Measurements from ENCODE around the gene TAS2R60.
"Not testable (repeated sequence)": the region's sequence is repeated elsewhere in the genome, so short reads cannot be mapped to it uniquely, and the experiment has no call there.

The TAS2R60 gene

DNA sequence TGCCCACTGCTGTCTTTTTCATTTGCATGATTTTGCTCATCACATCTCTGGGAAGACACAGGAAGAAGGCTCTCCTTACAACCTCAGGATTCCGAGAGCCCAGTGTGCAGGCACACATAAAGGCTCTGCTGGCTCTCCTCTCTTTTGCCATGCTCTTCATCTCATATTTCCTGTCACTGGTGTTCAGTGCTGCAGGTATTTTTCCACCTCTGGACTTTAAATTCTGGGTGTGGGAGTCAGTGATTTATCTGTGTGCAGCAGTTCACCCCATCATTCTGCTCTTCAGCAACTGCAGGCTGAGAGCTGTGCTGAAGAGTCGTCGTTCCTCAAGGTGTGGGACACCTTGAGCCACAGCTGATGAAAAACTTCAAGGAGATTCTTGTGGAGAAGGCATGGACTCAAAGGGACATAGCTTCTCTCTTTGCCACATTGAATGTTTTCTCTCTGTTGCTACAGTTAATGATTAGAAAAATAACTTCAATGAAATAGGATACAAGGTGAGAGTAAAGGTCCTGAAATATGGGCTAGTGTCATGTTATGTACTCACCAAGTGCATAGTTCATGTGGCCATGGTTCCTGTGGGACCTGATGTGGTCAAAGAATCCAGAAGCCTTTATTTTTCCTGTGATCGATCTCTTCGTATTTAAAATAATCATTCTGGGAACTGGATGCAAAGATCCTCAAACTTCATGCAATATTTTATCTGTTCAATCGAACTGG, 970 bp downstream of the TAS2R60 start:
- DNase-seq: no peak

- DNase-seq: no peak
Measured at GRCh38 chr7:143444785-143445184, 1.5 kb downstream of the TAS2R60 start.

GRCh38 chr7:143447466-143447865, 4.2 kb downstream of the TAS2R60 start:
- DNase-seq: no peak

- DNase-seq: no peak
Measured at GRCh38 chr7:143448429-143448828, 5.2 kb downstream of the TAS2R60 start.

DNA sequence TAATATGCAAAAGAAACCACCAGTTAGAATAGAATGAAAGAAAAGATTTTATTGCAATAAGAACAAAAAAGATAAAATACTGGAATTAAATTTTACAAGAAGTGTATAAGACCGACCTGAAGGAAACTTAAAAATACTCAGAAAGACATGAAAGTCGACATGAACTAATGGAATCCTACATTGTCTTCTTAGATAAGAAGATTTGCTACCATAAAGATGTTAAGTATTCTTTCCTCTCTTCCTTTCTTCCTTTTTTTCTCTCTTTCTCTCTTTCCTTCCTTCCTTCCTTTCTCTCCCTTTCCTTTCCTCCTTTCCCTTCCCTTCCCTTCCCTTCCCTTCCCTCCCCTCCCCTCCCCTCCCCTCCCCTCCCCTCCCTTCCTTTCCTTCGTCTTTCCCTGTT, 6.5 kb downstream of the TAS2R60 start:
- DNase-seq: no peak

- DNase-seq: no peak
Measured at GRCh38 chr7:143451122-143451521, 7.9 kb downstream of the TAS2R60 start.

DNA sequence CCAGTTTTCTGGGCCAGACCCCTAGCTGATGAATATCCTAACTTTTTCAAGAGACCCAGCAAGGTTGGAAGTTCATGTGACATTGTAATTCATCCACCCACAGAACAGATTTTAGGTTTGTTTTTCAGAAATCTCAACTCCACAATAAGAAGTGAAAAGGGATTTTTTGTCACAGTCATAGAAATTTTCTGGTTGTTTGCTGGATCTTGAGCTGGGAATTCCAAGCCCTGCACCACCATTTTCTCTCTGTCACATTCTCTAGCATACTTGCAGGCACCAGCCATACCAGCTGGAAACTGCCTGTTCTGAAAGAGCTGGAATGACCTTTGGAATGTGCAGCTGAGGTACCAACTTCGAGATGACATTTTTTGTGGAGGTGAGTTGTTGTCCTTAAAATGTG, 8.5 kb downstream of the TAS2R60 start:
- DNase-seq: no peak

DNA sequence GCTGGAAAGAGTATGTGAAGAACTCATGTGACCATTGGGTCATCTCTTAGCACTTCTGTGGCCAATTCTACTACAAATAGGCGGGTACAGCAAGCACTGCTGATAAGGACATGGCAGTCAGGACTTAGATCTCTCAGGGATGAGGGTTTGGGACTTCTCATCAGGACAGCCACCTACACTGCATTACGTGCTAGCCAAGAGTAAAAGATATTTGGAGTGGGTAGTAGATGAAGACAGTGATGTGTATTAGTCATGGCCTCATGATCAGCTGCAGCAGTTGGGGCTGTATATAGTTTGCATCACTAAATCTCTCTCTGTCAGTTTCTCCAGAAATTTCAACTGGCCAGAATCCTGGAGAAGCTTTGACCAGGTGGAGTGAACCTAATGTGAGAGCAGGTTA, 9.2 kb downstream of the TAS2R60 start:
- DNase-seq: no peak

DNA sequence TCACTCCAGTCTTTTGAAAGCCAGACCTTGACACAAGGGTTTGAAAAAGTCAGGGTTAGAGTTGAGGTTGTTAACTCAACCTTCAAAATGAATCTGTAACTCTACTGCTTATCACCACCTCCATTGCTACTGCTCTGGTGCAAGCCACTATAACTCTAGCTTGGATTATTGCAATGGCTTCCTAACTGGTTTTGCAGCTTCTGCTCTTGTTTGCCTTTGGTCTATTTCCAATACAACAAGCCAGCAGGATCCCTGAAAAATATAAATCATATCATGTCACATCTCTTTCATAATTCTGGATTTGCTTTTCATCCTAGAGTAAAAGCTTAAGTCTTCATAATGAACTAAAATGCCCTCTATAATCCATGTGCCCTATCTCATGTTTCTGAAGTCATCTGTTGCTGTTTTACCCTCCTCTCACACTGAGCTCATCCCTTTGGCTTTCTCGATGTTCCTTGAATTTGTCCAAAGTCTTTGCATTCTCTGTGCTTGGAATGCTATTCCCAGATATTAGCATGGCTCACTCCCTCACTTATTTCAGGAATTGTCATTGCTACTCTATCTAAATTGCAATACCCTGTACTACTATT, 10.9 kb downstream of the TAS2R60 start:
- DNase-seq: no peak

- no peak for DNase-seq
Measured at GRCh38 chr7:143455491-143455890, 12.2 kb downstream of the TAS2R60 start.

DNA sequence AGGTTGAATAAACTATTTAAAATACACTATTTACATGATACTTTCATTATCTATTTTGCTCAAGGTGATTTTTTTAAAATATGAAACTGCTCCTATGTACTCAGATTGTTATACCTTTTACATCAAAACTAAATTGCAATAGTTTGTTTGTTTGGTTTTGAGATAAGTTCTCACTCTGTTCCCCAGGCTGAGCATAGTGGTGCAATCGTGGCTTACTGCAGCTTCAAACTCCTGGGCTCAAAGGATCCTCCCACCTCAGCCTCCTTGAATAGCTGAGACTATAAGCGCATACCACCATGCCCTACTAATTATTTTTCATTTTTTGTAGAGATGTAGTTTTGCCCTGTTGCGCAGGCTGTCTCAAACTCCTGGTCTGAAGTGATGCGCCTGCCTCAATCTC, 12.7 kb downstream of the TAS2R60 start:
- DNase-seq: no peak

DNA sequence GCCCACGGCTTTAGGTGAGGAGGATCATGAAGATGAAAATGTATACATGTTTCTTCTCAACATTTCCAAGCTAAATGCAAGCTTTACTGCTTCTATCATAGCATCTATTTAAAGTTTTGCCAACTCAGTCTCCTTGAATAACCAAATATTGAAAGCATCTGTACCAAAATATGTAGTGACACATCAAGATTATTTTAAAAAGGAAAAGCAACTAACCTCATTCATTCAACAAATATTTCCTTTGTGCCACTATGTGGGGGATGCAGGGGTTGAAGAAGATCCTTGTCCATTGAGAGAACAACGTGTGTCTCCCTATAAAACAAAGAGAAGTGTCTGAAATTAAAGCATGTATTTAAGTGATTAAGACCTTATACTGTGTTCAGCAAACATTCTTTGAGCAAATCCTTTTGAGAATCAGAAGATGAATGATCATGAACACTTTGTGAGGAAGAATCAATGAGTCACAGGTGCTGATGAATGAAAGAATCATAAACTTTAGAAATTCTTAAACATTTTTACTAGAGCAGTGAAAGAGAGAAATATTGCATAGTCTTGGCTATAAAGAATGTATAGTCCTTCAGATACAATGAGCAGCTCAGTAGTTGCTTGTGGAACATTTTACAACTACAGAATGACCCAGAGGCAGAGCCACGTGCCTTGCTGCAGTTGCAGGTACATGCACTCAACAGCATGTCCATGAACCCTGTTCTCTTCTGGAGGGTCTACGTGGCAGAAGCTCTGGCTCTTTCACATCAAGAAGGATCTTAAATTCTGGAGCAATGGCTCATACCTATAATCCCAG, 13.9 kb downstream of the TAS2R60 start:
- DNase-seq: no peak

DNA sequence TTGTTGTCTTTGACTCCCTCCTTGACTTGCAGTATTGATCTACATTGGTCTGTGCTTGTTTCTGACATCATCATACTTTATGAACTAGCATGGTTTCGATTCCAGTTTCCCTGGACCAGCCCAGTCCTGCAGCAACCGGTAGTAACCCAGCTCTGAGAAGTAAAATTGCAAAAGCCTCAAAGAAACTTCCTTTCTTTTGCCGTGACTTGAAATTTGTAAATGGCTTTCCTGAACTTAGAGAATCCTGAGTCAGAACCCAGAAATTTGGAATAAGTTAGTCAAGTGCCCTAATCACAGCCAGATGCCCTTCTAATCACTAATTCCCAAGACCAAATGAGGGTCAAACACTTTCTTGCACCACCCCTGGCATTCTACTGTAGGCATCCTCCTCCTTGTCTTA, 15.0 kb downstream of the TAS2R60 start:
- DNase-seq: no peak

DNA sequence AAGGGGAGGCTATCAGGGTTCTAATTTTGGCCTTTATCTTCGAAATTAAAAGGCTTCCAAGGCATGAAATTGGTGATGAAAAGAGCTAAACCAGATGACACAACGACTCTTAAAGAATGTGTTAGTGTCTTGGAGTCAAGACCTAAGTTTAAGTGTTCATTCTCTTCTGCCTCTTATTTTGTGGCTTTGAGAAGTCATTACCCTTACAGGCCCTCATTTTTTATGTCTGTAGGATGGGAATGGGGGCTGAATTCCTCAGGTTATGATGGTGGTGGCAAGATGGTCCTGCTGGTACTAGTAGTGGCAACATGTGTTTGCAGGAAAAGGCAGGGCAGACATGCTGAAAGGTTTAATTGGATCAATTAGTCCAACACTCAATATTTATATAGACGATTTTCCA, 15.4 kb downstream of the TAS2R60 start:
- no peak for DNase-seq

DNA sequence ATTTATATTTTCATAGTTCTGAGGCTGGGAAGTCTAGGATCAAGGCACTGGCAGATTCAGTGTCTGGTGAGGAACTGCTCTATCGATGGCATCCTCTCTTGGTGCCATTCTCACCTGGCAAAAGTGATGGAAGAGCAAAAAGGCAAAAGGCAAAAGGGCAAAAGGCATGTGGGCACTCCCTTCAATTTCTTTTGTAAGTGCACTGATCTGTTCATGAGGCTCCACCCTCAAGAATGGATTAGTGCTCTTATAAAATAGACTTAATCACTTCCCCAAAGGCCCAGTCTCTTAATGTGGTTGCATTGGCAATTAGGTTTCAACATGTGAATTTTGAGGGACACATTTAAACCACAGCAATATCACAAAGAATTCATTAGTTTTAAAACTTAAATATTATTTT, 16.1 kb downstream of the TAS2R60 start:
- DNase-seq: no peak

- DNase-seq: no peak
Measured at GRCh38 chr7:143460271-143460979, 17.2 kb downstream of the TAS2R60 start.

DNA sequence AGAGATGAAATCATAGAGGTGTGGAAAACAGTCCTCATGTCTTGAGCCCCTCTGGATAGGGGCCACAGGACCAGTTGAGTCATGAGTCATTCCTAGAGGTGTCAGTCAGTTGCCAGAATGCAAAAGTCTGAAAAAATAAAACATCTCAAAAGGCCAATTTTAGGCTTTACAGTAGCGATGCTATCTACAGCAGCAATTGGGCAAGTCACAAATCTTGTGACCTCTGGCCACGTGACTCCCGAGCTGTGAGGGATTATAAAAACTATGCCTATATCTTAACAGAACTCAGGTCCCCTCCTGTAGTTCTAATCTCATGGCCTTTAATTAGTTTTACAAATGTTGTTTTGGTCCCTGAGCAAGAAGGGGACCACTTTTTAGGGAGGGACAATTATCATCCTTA, 18.8 kb downstream of the TAS2R60 start:
- DNase-seq: no peak

GRCh38 chr7:143463556-143463955, 20.3 kb downstream of the TAS2R60 start:
- no peak for DNase-seq

- no peak for DNase-seq
Measured at GRCh38 chr7:143463957-143464356, 20.7 kb downstream of the TAS2R60 start.

GRCh38 chr7:143467724-143468123, 24.5 kb downstream of the TAS2R60 start:
- DNase-seq: no peak

DNA sequence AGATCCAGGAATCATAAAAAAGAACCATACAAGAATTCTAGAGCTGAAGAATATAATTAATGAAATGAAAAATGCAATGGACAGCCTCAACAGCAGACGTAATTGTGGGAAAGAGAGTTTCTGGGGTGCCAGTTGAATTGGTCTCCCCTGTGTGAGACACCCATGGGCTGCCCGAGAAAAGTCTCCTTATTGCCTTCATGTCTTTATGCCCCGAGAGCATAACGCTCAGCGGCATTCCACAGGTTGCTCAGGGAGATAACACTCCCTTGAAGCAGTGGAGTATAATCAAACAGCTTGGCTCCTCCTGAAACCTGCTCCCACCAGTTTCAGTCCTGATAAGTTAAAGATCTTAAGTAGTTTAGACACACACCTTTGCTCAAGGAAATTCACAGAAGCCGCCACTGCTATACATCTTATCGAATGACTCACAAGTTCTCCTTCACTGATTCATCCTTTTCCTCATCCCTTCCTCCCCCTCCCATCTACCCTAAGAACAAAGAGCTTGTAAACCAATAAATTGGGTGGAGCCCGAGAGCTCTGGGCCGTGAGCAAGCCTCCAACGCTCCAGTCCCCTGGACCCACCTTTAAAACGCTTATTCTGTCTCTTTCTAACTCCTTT, 28.9 kb downstream of the TAS2R60 start:
- DNase-seq: not testable (repeated sequence)

DNA sequence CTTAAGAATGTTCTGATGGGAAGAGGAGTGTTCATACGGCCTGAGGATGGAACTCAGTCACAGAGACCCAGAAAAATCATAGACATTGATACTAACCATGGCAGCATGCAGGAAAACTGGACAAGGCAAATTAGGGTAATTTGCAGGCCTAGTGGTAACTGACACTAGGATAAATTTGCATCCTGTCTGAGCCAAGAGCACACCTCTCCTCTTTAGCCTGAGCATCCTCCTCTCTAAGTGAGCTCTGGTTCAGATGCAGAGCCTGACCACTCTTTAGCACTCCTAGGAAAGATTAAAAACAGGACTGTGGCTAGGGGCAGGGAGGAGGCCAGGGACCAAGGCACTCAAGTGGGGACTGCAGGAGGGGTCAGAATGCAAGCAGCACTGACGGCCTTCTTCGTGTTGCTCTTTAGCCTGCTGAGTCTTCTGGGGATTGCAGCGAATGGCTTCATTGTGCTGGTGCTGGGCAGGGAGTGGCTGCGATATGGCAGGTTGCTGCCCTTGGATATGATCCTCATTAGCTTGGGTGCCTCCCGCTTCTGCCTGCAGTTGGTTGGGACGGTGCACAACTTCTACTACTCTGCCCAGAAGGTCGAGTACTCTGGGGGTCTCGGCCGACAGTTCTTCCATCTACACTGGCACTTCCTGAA, 34.4 kb downstream of the TAS2R60 start, which contains the start of gene TAS2R41:
Gene TAS2R41, plus strand, starts transcription at position 373 of the 650 bp plus-strand sequence. Its CDS starts 0 bp downstream, at position 373.
- no peak for DNase-seq
